Measurements from ENCODE around the gene HOXA1. TPM values are rescaled to one million over a fixed set of nuclear protein-coding genes. Genes with fewer than 3 reads are reported as not detected.

The HOXA1 gene
- total and polyA plus RNA-seq, 2 experiments from 2014 or later, result 0.07 to 0.42 TPM

DNA sequence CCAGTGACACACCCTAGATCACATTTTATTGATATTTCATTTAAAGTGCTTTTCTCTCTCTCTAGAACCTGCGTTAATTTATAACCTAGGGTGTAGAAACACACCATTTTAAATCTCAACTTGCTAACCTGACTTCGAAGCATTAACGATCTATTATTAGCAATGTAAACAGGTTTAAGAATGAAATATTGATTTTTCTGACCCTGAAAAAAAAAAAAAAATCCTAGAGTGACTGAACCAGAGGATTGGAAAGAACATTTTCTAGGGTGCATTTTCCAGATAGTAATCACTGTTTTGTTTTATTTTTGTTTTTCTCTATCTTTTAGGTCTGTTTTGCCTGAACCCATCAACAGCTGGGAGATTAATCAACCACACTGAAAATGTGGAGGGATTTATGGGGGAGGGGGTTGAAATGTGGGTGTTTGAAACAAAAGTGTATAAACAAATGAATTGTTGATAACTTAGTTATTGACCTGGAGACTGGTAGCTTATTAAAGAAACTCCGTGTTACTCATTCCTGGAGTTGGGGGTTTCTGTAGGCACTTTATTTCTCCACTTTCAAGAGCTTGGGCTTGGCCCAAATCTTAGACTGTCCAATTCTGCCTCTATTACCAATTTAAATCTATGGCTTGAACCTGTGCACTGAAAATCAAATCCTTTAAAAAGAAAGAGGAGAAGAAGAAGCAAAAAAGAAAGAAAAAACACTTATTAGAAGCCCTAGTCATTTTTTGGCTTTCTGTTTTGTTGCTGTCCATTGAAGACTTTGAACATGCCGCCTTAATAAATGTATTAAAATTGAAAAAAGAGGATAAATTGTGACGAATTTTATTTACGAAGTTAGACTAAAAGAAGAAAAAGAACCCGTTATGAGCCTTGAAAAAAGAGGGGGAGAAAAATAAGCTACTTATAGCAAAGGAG lies 3.9 kb upstream of the HOXA1 start:
- Histone ChIP-seq H3K9me3 (ENCODE audit: low read depth) (no peaks in the 10 kb centered on the region), H3K4me3 (no peak overlapping the region), H3K4me1 (ENCODE audit: low read depth) (no peaks in the 10 kb centered on the region), H3K27me3 (peaks cover 100% of the 10 kb centered on the region), H3K27ac (no peak overlapping the region), H3K36me3 (no peaks in the 10 kb centered on the region)
- DNase-seq (ENCODE audit: low read depth in 1 of 2, low spot score in 1 of 2), result no peak
- TF ChIP-seq, protein P1, sequence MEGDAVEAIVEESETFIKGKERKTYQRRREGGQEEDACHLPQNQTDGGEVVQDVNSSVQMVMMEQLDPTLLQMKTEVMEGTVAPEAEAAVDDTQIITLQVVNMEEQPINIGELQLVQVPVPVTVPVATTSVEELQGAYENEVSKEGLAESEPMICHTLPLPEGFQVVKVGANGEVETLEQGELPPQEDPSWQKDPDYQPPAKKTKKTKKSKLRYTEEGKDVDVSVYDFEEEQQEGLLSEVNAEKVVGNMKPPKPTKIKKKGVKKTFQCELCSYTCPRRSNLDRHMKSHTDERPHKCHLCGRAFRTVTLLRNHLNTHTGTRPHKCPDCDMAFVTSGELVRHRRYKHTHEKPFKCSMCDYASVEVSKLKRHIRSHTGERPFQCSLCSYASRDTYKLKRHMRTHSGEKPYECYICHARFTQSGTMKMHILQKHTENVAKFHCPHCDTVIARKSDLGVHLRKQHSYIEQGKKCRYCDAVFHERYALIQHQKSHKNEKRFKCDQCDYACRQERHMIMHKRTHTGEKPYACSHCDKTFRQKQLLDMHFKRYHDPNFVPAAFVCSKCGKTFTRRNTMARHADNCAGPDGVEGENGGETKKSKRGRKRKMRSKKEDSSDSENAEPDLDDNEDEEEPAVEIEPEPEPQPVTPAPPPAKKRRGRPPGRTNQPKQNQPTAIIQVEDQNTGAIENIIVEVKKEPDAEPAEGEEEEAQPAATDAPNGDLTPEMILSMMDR (IDR thresholded peaks at IDR 0.05; ENCODE audit: low read depth, low read length), result no peak

DNA sequence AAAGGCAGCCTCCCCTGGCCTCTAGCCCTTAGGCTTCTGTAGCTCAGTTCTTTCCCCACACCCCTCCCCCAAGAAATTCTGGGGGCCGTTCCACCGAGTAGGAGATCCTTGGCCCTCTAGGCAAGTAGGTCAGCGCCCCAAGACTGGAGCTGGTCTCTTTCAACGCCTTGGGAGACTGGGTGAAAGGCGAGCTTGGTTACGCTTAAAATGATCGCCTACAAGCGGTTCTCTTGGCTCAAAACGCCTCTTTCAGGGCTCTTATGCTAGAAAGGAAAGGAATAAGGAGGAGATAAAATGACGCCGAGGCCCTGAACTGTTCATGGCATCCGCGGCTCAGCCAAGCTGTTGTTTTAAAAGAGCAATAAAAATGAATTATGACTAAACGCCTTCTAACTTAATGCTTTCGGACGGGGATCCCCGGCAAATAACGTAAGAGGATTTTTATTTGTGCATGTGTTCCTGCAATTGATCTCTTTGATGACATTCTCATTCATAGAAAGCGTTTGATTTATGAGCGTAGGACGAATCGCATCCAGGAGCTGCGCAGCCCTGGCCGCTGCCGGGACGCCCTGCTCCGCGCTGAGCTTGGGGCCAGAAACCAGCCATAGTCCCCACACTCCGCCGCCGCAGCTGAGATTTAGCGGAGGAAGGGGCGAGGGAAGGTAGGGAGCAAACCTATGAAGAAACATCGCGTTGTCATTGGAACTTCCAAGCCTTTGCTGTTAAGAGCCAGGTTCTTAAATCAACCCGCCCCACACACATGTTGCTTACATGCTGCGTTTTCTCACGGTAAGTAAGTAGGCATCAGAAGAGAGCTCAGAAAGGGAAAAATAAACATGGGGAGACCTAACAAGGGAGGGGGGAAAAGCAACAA lies 3.0 kb upstream of the HOXA1 start:
- Histone ChIP-seq H3K36me3 (no peaks in the 10 kb centered on the region), H3K27me3 (peaks cover 100% of the 10 kb centered on the region), H3K4me3 (no peak overlapping the region), H3K4me1 (ENCODE audit: low read depth) (no peaks in the 10 kb centered on the region), H3K9me3 (ENCODE audit: low read depth) (no peaks in the 10 kb centered on the region), H3K27ac (no peak overlapping the region)
- DNase-seq (ENCODE audit: low read depth in 1 of 2, low spot score in 1 of 2), result no peak
- TF ChIP-seq, protein P1 (IDR thresholded peaks at IDR 0.05; ENCODE audit: low read depth, low read length), result no peak

DNA sequence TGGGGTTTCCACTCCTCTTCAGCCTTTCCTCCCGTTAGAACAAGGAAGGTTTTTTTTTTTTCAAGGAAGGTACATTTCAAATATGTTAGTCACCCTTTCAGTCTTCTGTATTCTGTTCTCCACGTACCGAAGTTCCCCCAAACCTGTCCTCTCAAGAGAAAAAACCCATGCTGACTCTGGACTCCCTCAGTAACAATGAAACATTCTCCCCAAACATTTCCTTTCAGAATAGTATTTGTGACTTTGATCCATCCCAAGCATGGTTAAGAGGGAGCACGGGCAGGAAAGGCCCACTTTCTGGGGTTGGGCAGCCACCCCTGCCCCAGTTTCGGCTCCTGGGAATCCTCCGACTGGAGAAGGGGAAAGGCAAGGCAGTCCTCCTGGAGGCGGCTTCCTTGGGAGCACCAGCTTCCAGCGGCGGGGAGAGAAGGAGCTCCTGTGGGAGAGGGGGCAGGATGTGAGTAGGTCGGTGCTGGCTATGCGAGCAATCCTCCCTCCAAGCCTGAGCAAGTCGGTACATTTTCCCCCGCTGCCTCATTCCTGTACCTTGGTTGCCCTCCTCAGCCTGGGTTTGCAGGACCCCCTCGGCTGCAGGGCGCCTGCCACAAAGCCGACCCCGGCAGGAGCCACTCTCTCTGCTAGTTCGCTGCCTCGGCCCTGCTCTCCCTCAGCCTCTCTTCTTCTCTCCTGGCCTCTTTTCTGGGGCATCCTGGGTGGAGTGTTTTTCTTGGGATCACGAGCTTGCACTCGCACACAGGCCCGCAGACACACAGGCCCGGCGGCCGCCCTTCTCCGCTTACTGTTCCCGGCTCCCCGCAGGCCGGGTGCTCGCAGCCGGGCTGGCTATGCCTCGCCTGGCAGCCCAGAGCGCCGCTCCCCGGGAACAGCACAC lies 2.1 kb upstream of the HOXA1 start:
- H3K4me1 ChIP-seq (ENCODE audit: low read depth), result no peaks in the 10 kb centered on the region
- no peak overlapping the region for H3K4me3 ChIP-seq
- no peak overlapping the region for H3K27ac ChIP-seq
- H3K36me3 ChIP-seq, result no peaks in the 10 kb centered on the region
- H3K27me3 ChIP-seq, result peaks cover 100% of the 10 kb centered on the region
- no peaks in the 10 kb centered on the region for H3K9me3 ChIP-seq (ENCODE audit: low read depth)
- DNase-seq (ENCODE audit: low read depth in 1 of 2, low spot score in 1 of 2), result peak in 1 of 2 donors; percentile 42
- TF ChIP-seq, protein P1 (IDR thresholded peaks at IDR 0.05; ENCODE audit: low read depth, low read length), result no peak

GRCh38 chr7:27096768-27097514 lies 1.1 kb upstream of the HOXA1 start:
- Histone ChIP-seq H3K36me3 (no peaks in the 10 kb centered on the region), H3K4me3 (peak overlapping the region; percentile 52), H3K27ac (no peak overlapping the region), H3K27me3 (peaks cover 100% of the 10 kb centered on the region), H3K4me1 (ENCODE audit: low read depth) (no peaks in the 10 kb centered on the region), H3K9me3 (ENCODE audit: low read depth) (no peaks in the 10 kb centered on the region)
- no peak for DNase-seq (ENCODE audit: low read depth in 1 of 2, low spot score in 1 of 2)
- TF ChIP-seq, protein P1 (IDR thresholded peaks at IDR 0.05; ENCODE audit: low read depth, low read length), result no peak

Data from cardiac muscle cell (in vitro differentiated cells and primary cell).